Hair follicle dermal papilla cell (primary cell): ENCODE data around the gene TNRC6A. TPM values are rescaled to one million over a fixed set of nuclear protein-coding genes. Genes with fewer than 3 reads are reported as not detected.

Source experiments
- total RNA-seq: library from RNA; depleted of rRNA; stranded (reverse); fragments of >200 nt; gene quantifications from 2 replicates; pipeline ENCODE4 v1.2.3, GENCODE V29; 2012

Gene TNRC6A
- total RNA-seq = 31.0 and 55.5 TPM in 2 replicates

DNA sequence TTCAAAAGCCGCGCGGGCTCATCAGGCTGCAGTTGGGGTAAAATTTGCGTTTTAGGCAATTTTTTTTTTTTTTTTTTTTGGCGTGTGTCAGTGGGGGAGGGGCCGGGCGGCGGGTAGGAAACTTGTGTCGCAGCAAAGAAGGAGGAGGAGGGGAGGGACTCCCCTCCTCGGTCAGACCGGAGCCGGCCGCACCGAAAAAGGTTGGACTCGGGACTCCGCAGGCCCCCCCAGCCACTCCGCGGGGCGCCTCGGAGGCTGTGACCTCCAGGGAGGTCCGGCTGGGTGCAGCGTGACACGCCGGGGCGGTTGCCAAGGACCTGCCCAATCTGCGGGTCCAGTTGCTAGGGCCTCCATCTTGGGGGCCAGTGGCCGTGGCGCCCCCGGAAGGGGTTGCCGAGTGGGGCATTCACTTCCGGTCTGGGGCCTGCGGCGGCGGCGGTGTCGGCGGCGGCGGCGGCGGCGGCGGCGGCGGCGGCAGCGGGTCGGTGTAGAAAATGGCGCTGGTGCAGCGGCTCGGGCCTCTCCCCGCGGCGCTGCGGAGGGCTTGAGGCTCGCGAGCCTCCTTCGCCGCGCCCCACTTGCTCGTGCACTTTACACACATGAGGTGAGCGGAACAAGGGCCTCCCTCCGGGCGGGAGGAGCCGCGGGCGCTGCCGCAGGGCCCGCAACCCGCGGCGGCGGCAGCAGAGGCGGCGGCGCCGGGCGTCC, at the start of gene TNRC6A:
Gene TNRC6A, plus strand, starts transcription at position 409 of the 708 bp plus-strand sequence. Its CDS starts 191 bp downstream, at position 600.

DNA sequence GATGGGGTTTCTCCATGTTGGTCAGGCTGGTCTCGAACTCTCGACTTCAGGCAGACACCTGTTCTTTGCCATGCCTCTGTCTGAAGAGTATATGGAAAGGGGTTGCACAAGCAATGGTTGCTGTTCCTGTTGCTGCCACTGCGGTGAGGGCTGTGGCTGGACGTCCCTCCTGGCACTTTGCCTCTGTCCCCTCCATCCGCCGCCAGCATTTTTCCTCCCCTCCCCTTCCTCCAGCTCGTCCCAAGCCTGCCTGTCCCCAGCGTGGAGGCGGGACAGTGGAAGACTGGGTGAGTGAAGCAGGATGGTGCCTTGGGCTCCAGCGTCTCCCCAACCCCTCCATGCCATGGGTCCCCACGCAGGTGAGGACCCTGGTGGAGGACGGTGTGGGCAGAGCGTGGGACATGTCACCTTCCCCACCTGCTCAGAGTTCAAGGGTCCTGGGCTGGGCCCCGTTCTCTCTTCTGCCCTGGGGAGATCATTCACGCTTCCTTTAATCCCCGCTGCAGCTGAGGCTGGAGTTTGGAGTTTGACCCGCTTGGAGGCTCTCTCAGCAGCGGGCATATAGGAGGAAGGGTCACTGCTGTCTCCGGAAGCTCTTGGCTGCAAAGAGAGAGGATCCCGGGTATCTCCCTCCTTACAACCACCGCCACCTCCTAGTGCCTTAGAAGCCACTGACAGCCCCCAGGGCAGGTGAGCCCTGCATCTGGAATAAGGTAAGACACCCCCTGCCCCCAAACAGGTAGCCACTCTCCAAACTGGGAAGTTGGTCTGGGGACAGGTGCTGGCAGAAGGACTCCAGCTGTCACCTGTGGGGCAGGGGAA, 116.5 kb downstream of the TNRC6A start, which contains the start of gene SLC5A11:
Gene SLC5A11, plus strand, starts transcription at position 238 of the 822 bp plus-strand sequence. CDS start 12,681 bp downstream, outside the sequence.

Other genes starting within 250 kb of the TNRC6A start
- gene RBBP6, start 190.1 kb upstream of the TNRC6A start, total RNA-seq = 39.3 and 44.5 TPM in 2 replicates
- 0.12 TPM in 1 of 2 replicates, not detected in the other for gene SLC5A11, start 116.3 kb downstream of the TNRC6A start, total RNA-seq